HUES64 (cell line): ENCODE measurements around the gene RABL3.
"Not testable (repeated sequence)": the region's sequence is repeated elsewhere in the genome, so short reads cannot be mapped to it uniquely, and the experiment has no call there.

Experiments used
- H3K27ac ChIP-seq: 2 replicates; pipeline ENCODE4 v1.7.0; 2013; ENCODE audit warnings: low read depth, low read length, inconsistent platforms
- H3K27me3 ChIP-seq: 2 replicates; pipeline ENCODE4 v1.6.1; 2013; ENCODE audit warnings: mild to moderate bottlenecking, low read length; ENCODE audit not compliant: insufficient read depth
- H3K36me3 ChIP-seq: 2 replicates; pipeline ENCODE4 v1.6.1; 2013; ENCODE audit warnings: mild to moderate bottlenecking, low read length; ENCODE audit not compliant: insufficient read depth
- H3K4me1 ChIP-seq: 2 replicates; pipeline ENCODE4 v1.6.1; 2013; ENCODE audit warnings: mild to moderate bottlenecking, low read length, moderate library complexity; ENCODE audit not compliant: insufficient read depth
- H3K4me3 ChIP-seq: 2 replicates; pipeline ENCODE4 v1.5.1; 2013; ENCODE audit warnings: mild to moderate bottlenecking, low read length, moderate library complexity
- H3K9ac ChIP-seq: 2 replicates; pipeline ENCODE4 v1.6.1; 2013; ENCODE audit warnings: mild to moderate bottlenecking, low read depth, low read length
- H3K9me3 ChIP-seq: 2 replicates; pipeline ENCODE4 v1.6.1; 2013; ENCODE audit warnings: low read depth, low read length; ENCODE audit not compliant: insufficient read depth
- WGBS: fragments of 150-250, 120-280 bp; methylation state at CpG from one replicate; pipeline ENCODE4 v1.1.7; 2013; ENCODE audit warnings: missing lambda C conversion rate; 5-methylcytosine and 5-hydroxymethylcytosine counted together

RABL3 gene

GRCh38 chr3:120745466-120745865, 3.1 kb upstream of the RABL3 start:
- Histone ChIP-seq H3K9ac (no peak overlapping the region), H3K4me1 (peaks cover 7% of the 10 kb centered on the region; the same call in 1 of the 2 replicates), H3K27ac (no peak overlapping the region), H3K9me3 (no peaks in the 10 kb centered on the region), H3K27me3 (no peaks in the 10 kb centered on the region), H3K36me3 (peaks cover 3% of the 10 kb centered on the region), H3K4me3 (no peak overlapping the region)
- 98% methylated on average over 3 of the region's 3 CpGs for WGBS

DNA sequence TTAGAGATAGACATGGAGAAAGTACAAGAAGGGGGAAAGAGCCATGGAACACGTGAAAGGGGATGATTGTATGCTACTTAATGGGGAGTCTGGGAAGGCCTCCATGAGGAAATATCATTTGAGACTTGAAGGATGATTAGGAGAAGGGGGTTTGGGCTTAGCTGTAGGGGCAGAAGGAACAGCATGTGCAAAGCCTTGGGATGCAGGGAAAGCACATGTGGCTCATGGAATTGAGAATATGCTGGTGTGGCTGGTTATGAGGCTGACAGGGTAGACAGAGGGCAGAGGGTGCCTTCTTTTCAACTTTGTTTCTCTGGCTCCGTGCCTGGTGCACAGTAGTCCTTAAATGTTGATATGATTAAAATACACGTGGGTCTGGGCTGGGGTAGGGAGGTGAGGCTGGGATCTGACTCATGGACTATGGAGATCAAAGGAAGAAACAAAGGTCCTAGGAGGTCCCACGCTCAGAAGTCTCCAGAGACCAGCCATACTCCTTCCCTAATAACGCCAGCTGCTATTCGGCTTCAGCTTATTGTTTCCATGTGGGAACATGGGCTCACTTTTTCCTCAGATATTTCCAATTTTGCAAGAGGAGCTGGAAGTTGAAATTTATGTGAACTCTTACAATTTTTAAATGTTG, 1.4 kb upstream of the RABL3 start:
- peaks cover 2% of the 10 kb centered on the region; the same call in 1 of the 2 replicates for H3K36me3 ChIP-seq
- peak overlapping the region; percentile 69; the same call in 1 of the 2 replicates for H3K27ac ChIP-seq
- H3K27me3 ChIP-seq, result no peaks in the 10 kb centered on the region
- peak overlapping the region; percentile 80 for H3K9ac ChIP-seq
- peaks cover 7% of the 10 kb centered on the region; the same call in 1 of the 2 replicates for H3K4me1 ChIP-seq
- WGBS, result 55% methylated on average over 6 of the region's 6 CpGs
- no peaks in the 10 kb centered on the region for H3K9me3 ChIP-seq
- peak overlapping the region; percentile 69 for H3K4me3 ChIP-seq

DNA sequence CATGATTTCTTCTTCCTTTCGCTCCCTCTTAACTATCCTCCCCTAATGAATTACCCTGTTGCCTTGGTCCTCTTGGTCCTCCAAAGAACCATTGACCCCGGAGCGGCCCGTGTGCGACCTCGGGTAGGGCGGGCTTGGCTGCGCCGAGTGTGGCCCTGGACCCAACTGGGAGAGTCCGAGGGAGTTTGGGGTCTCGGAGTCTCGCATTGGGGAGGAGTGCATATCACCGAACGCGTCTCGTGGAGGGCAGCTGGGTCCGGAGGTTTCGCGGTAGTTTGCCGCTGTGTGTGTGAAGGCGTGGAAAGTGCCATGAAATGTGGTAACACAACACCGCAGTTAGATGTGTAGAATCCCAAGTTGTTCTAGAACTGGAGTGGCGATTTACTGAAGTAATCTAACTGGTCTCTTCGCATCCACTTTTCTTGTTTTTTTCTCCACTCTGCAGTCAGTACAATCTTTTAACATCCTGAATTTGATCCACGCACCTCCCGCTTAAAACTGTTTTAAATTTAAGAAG, 591 bp upstream of the RABL3 start:
- peak overlapping the region; percentile 69 for H3K27ac ChIP-seq
- under 1% methylated on average over 26 of the region's 26 CpGs for WGBS

DNA sequence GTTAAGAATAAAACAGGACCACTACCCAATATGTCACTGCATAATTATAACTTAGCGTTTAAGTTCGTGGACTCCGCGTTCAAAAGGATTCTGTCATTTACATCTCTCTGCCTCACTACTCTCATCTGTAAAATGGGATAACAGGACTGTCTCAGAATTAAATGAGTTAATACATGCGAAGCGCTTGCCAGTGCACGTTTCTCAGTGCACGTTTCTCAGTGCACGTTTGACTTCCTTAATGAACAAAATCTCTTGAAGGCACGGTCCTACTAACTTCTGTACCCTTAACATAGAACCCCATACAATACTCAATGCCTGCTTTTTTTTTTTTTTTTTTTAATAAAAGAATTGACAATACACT, 499 bp downstream of the RABL3 start:
- no peaks in the 10 kb centered on the region for H3K27me3 ChIP-seq
- peak overlapping the region; percentile 90 for H3K9ac ChIP-seq
- H3K9me3 ChIP-seq, result peaks cover 9% of the 10 kb centered on the region; the same call in 1 of the 2 replicates
- 20% methylated on average over 10 of the region's 10 CpGs for WGBS
- peak overlapping the region; percentile 69 for H3K4me3 ChIP-seq
- peak overlapping the region; percentile 94 for H3K27ac ChIP-seq
- H3K36me3 ChIP-seq, result peaks cover 10% of the 10 kb centered on the region; the same call in 1 of the 2 replicates
- peaks cover 7% of the 10 kb centered on the region; the same call in 1 of the 2 replicates for H3K4me1 ChIP-seq

More for the DNA sequence above, 591 bp upstream of the RABL3 start:
- H3K36me3 ChIP-seq, result peaks cover 9% of the 10 kb centered on the region; the same call in 1 of the 2 replicates
- peaks cover 6% of the 10 kb centered on the region; the same call in 1 of the 2 replicates for H3K9me3 ChIP-seq
- peaks cover 7% of the 10 kb centered on the region; the same call in 1 of the 2 replicates for H3K4me1 ChIP-seq
- peak overlapping the region; percentile 80 for H3K9ac ChIP-seq
- H3K4me3 ChIP-seq, result peak overlapping the region; percentile 69
- H3K27me3 ChIP-seq, result no peaks in the 10 kb centered on the region

DNA sequence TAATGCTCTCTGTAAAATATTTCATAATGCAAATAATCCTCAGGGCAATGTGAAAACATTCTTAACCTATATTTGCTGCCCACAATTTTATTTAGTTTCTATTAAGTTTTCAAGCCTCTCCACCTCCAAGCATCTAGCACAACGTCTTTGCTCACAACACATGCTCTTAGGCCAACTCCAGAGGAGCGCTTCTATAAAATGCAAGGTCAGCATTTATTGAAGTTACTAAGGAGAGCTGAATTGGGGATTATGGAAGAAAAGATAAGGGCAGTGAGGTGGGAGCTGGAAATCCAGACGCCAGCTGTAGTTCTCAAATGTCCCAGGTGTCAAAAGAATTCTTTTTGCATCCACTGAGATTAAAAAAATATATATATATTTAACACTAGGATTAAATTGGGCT, 996 bp downstream of the RABL3 start:
- 60% methylated on average over 3 of the region's 3 CpGs for WGBS
- peaks cover 9% of the 10 kb centered on the region; the same call in 1 of the 2 replicates for H3K9me3 ChIP-seq
- peaks cover 7% of the 10 kb centered on the region; the same call in 1 of the 2 replicates for H3K4me1 ChIP-seq
- no peak overlapping the region for H3K27ac ChIP-seq
- peaks cover 10% of the 10 kb centered on the region; the same call in 1 of the 2 replicates for H3K36me3 ChIP-seq
- peak overlapping the region; percentile 69 for H3K4me3 ChIP-seq
- H3K27me3 ChIP-seq, result no peaks in the 10 kb centered on the region
- H3K9ac ChIP-seq, result no peak overlapping the region

DNA sequence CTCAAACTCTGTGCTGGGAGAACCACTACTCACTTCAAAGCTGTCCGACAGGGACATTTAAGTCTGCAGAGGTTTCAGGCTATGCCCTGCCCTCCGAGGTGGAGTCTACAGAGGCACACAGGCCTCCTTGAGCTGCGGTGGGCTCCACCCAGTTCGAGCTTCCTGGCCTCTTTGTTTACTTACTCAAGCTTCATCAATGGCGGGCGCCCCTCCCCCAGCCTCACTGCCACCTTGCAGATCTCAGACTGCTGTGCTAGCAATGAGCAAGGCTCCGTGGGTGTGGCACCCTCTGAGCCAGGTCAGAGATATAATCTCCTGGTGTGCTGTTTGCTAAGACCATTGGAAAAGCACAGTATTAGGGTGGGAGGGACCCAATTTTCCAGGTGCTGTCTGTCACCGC, 4.3 kb downstream of the RABL3 start:
- not testable (repeated sequence) for H3K4me1 ChIP-seq, H3K9me3 ChIP-seq, H3K36me3 ChIP-seq, H3K9ac ChIP-seq, H3K27me3 ChIP-seq, H3K4me3 ChIP-seq, H3K27ac ChIP-seq
- 94% methylated on average over 8 of the region's 8 CpGs for WGBS

DNA sequence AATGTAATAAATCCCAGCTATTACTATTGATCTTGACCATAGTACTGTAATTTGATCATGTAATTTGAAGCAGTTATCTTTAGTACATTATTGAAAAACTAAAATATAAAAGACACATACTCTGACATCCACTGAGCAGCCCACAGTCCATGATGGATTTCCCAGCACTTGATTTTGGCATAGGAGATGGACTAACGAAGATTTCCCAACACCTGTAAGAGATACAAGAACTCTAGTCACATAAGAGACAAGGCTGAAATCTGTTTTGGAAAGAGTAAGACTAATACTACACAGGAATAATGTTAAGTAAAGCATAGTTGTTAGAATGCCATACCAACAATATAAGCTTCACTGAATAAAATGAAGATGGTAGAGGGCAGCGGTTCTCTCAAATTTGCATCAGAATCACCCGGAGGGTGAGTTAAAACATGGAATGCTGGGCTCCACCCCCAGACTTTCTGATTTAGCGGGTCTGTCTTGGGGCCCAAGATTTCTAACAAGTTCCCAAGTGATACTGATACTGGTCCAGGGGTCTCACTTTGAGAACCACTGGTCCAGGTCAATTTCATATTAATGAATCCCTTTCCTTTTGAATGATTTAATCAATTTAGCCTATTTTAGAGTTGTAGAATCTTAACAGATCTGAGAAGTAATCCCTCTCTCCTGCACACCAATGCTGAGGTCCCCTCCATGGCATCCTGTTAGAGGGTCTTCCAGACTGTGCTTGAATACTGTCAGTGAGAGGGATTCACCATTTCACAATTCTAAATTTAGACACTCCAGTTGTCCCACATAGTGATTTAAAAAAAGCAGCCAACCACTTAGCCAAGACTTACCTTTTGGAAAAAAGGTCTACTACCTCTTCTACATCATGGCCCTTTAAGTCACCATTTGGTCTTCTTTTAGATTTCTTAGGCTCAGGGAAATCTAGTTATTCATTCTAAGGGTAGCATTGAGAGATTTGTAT, 11.5 kb downstream of the RABL3 start:
- H3K27ac ChIP-seq, result no peak overlapping the region
- H3K4me1 ChIP-seq, result peaks cover 18% of the 10 kb centered on the region
- no peak overlapping the region for H3K9ac ChIP-seq
- no peaks in the 10 kb centered on the region; the same call in 1 of the 2 replicates for H3K36me3 ChIP-seq
- no peaks in the 10 kb centered on the region for H3K27me3 ChIP-seq
- no peak overlapping the region for H3K4me3 ChIP-seq
- WGBS, result 36% methylated on average over 4 of the region's 4 CpGs
- H3K9me3 ChIP-seq, result no peaks in the 10 kb centered on the region

DNA sequence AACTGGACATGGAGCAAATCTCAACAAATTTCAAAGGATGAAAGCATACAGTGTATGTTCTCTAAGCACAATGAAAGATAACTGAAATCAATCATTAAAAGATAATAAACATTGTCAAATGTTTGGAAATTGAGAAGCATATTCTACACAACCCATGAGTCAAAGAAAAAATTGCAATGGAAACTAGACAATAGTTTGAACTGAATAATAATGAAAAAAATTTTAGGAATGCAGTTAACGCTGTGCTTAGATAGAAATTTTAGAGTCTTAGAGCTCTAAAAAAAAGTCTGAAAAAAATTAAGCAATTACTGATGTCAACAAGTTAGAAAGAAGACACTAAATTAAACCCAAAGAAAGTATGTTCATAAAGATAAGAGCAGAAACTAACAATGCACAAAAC, 15.5 kb downstream of the RABL3 start:
- Histone ChIP-seq H3K36me3 (no peaks in the 10 kb centered on the region; the same call in 1 of the 2 replicates), H3K27ac (no peak overlapping the region), H3K4me1 (peaks cover 18% of the 10 kb centered on the region), H3K9me3 (no peaks in the 10 kb centered on the region), H3K9ac (no peak overlapping the region), H3K27me3 (no peaks in the 10 kb centered on the region), H3K4me3 (no peak overlapping the region)
- 93% methylated on average over 1 of the region's 1 CpG for WGBS

GRCh38 chr3:120719167-120719834, 23.0 kb downstream of the RABL3 start:
- Histone ChIP-seq H3K4me3 (peak overlapping the region; percentile 64), H3K27ac (peak overlapping the region; percentile 65; the same call in 1 of the 2 replicates)

DNA sequence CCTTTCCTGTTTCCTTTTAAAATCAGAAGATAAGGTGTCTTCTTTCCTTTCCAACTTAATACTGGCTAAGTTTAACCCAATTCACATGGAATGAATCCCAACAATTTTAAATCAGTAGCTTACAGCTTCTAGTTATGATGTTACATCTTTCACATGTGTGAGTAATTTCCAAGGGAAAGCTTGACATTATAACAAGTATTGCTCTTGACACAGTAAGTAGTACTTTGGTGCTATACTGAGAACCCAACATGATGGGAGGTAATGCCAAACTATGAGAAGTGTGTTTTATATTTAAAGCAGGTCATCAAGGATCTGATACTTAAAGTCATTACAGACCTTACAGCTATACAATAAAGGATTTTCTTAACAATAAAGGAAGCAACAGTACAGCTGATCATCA, 29.1 kb downstream of the RABL3 start:
- Histone ChIP-seq H3K9ac (no peak overlapping the region), H3K36me3 (peaks cover 5% of the 10 kb centered on the region; the same call in 1 of the 2 replicates), H3K9me3 (no peaks in the 10 kb centered on the region), H3K27ac (no peak overlapping the region), H3K4me1 (no peaks in the 10 kb centered on the region), H3K27me3 (no peaks in the 10 kb centered on the region), H3K4me3 (no peak overlapping the region)

More at GRCh38 chr3:120719167-120719834, 23.0 kb downstream of the RABL3 start:
- WGBS, result 16% methylated on average over 20 of the region's 20 CpGs
- H3K4me1 ChIP-seq, H3K27me3 ChIP-seq, H3K9me3 ChIP-seq, H3K36me3 ChIP-seq: not testable (repeated sequence)
- peak overlapping the region; percentile 83 for H3K9ac ChIP-seq
